ENCODE data around the gene SRSF12. TPM values are rescaled to one million over a fixed set of nuclear protein-coding genes. Genes with fewer than 3 reads are reported as not detected.
A peak's percentile ranks its signal among the peaks of the same experiment; 100 is the strongest.

Gene SRSF12
- total RNA-seq, 4 donors from 2014 or later: 0.49 TPM; not detected in 3

GRCh38 chr6:89148016-89148750 lies 30.3 kb upstream of the SRSF12 start:
- no peak for TF ChIP-seq CTCF (IDR thresholded peaks at IDR 0.05)
- no peak for TF ChIP-seq POLR2A (IDR thresholded peaks at IDR 0.05)
- H3K4me3 ChIP-seq (ENCODE audit: low read depth, poor library complexity, severe bottlenecking): no peak overlapping the region
- DNase-seq (ENCODE audit: low spot score in 2 of 2): no peak
- 82 to 83% methylated on average over 17 of the region's 17 CpGs for WGBS, 2 donors
- intact Hi-C loops (cut with DNase I; ENCODE audit: low total_unique reads): no loop called here

DNA sequence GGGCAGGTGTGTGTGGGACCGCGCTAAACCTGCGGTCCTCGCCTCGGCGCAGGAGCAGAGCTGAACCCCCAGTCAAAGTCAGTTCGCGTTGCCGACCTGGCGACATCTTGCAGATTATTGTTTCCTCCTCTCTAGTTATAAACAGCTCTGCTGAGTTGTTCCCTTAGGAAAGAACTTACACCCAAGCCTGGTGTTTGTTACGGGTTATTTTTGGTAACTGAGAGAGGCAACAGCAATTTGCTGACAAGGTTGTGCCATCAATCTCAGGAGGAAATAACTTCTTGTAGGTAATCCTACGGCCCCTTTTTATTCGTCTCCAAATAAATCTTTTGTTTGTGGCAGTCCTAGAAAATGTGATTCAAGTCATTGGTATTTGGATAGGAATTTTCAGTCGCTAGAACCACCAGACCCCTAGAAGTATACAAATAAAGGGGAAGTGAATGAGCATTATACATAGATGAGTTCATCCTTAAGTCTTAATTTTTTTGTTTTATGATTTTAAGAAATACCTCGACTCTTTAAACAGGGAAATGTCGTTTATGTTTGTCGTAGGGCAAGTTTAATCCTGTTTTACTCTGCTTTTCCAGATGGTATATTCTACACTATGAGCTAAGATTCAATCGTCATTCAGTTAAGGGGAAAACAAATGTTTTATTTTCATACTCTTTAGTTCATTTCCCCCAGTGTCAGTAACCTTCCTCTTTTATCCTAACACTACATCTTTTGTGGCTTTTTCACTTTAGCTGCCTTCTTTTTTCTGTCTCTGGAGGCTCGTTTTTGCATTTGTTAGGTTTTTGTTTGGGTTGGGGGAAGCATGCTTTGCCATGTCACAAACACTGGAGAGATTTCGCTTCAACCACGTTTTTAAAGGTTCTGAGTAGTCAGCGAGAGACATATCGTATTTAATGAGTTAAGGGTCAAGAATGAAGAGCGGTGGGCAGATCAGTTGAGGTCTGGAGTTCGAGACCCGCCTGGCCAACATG lies 29.1 kb upstream of the SRSF12 start:
- TF ChIP-seq POLR2A (IDR thresholded peaks at IDR 0.05) (no peak), CTCF (IDR thresholded peaks at IDR 0.05) (no peak)
- intact Hi-C loops (cut with DNase I; ENCODE audit: low total_unique reads): no loop called here
- no peak for DNase-seq (ENCODE audit: low spot score in 2 of 2)
- 27 to 33% methylated on average over 20 to 26 of the region's 26 CpGs for WGBS, 2 donors
- peak overlapping the region; percentile 67 for H3K4me3 ChIP-seq (ENCODE audit: low read depth, poor library complexity, severe bottlenecking)

DNA sequence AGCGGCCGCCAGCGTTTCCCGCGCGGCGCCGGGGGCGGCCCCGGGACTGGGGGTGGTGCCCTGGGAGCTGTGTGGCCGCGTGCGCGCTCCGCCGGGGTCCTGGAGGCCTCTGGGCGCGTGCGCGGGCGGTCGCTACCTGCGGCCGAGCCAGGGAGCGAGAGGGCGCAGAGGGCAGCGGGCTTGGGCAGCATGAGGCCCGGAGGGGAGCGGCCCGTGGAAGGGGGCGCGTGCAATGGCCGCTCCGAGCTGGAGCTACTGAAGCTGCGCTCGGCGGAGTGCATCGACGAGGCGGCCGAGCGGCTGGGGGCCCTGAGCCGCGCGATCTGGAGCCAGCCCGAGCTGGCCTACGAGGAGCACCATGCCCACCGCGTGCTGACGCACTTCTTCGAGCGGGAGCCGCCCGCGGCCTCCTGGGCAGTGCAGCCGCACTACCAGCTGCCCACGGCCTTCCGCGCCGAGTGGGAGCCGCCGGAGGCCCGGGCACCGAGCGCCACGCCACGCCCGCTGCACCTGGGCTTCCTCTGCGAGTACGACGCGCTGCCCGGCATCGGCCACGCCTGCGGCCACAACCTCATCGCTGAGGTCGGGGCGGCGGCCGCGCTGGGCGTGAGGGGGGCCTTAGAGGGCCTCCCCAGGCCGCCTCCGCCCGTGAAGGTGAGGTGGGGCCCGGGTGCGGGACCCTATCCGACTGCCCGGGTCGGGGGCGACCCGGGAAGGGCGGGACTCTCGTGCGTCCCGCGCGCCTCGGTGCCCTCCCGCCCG lies 28.3 kb upstream of the SRSF12 start, which contains the start of gene PM20D2:
Gene PM20D2 (plus strand): TSS at position 100 of the 762 bp plus-strand sequence. CDS start 90 bp downstream, at position 190.
- 0 to 1% methylated on average over 22 to 40 of the region's 102 CpGs for WGBS, 2 donors
- TF ChIP-seq POLR2A (IDR thresholded peaks at IDR 0.05): no peak
- TF ChIP-seq CTCF (IDR thresholded peaks at IDR 0.05): no peak
- H3K4me3 ChIP-seq (ENCODE audit: low read depth, poor library complexity, severe bottlenecking): peak within 1 kb of the TSS; percentile 67
- peak in 1 of 2 donors; percentile 89 for DNase-seq (ENCODE audit: low spot score in 2 of 2)
- intact Hi-C loops (cut with DNase I; ENCODE audit: low total_unique reads): no loop called here

DNA sequence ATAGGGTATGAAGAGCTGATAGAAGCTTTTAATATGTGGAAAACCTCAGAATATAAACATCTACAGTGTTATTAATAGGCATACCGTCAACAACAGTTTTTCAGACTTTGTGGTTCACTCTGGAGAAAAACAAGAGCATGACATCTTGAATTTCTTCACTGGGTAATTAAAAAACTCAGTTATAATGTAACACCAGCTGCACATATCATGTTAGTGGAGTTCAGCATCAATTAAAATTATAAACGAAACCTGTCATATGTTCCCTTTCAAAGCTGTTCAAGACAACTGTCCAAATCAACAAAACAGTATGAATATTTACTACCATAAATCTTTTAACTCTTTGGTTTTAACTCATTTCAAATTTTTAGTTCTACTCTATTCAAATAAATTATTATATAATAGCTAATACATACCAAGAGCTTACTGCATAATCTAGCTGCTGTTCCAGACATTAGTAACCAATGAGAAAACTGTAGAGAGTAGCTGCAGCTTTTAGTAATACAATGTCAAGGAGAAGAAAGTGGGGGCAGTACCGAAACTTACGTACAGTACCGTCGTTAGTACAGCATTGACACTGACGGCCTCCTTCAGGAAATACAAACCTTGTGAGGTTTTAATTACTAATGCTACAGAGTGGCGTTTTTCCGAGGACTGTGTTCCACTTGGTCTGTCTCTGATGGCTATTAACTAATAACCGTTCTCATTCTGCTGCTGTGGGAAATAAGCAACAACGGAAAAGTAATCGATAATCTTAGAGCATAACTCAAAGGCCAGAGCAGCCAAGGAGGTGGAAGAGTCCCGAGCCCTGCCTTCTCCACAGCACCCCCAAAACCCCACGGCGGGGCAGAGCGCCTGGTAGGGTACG lies 27.5 kb upstream of the SRSF12 start:
- DNase-seq (ENCODE audit: low spot score in 2 of 2): no peak
- TF ChIP-seq CTCF (IDR thresholded peaks at IDR 0.05) (no peak), POLR2A (IDR thresholded peaks at IDR 0.05) (no peak)
- intact Hi-C loops (cut with DNase I; ENCODE audit: low total_unique reads): no loop called here
- peak overlapping the region; percentile 67 for H3K4me3 ChIP-seq (ENCODE audit: low read depth, poor library complexity, severe bottlenecking)
- WGBS, 2 donors: 5 to 7% methylated on average over 14 to 17 of the region's 17 CpGs

Data from lower leg skin (tissue), 4 donors.